Activated CD4-positive, CD25-positive, alpha-beta regulatory T cell treated with anti-CD3 and anti-CD28 coated beads, Interleukin-2, amount 50 U/mL, for 24 hours (primary cell): ENCODE measurements around the gene TMEM59L.
"Not testable (repeated sequence)": the region's sequence is repeated elsewhere in the genome, so short reads cannot be mapped to it uniquely, and the experiment has no call there.

Source experiments
- ATAC-seq, 2 donors: fragments of 150-1000 bp; cut with Tn5 transposase; one replicate each; pipeline ENCODE4 v1.10.0; 2021; ENCODE audit warnings: mild to moderate bottlenecking in 1 of 2, moderate library complexity in 1 of 2

The TMEM59L gene

DNA sequence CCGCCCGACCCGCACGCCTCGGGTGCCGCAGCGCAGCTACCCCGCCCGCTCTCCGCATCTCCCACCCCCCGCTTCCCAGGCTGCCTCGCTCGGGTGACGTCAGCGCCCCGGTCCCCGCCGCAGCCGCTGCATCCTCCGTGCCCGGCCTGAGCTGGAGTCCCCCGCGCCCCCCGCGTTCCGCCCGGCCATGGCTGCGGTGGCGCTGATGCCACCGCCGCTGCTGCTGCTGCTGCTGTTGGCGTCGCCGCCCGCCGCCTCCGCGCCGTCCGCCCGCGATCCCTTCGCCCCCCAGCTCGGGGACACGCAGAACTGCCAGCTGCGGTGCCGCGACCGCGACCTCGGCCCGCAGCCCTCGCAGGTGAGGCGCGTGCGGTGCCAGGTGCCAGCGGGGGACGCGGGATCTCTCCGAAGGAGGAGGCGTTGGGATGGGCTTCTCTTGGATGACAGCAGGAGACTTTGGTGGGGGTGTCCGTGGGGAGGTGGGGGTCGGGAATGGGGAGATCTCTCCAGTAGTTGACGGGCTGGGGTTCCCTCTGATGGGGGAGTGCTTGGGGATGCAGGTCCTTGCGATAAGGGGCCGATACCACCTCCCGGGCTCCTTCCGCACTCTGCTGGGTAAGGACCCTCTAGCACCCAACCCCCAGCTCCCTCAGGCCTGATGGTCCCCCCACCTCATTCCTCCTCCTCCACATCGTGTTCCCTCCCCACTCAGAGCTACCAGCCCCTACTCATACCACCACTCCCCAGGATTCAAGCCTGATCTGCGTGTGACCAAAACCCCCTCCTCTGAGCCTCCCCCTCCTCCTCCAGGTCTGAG, at the start of gene TMEM59L:
Gene TMEM59L, plus strand, starts transcription at position 99 of the 817 bp plus-strand sequence. Its CDS starts 89 bp downstream, at position 188.
- ATAC-seq = peak; percentile 44 to 50

DNA sequence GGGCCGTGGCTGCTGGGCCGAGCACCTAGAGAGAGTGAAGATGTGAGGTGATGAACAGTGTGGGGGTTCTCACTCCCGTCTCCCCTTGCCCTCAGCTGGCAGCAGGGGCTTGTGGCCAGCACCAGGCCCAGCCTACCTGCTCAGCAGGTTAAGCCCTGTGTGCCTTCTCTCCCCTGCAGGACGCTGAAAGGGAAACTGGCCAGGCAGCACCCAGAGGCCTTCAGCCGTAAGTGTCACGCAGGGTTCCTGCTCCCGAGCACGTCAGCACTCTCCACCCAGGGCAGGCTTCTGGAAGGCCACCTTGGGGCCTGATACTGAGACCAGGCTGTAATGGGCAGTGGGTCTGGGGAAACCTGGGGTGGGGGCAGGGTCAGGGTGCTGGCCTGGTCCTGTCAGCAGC, 45.7 kb upstream of the TMEM59L start:
- no peak for ATAC-seq

DNA sequence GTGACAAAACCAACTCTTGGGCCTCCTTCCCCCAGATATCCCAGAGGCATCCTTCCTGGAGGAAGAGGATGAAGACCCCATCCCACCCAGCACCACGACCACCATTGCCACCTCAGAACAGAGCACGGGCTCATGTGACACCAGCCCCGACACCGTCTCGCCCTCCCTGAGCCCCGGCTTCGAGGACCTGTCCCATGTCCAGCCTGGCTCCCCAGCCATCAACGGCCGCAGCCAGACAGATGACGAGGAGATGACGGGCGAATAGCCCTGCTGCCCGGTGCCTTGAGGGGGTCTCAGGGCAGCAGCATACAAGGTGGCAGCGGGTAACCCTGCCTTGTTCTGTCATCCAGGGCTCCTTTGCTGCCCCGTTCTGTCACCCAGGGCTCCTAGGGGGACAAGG, 44.3 kb upstream of the TMEM59L start:
- ATAC-seq = no peak

DNA sequence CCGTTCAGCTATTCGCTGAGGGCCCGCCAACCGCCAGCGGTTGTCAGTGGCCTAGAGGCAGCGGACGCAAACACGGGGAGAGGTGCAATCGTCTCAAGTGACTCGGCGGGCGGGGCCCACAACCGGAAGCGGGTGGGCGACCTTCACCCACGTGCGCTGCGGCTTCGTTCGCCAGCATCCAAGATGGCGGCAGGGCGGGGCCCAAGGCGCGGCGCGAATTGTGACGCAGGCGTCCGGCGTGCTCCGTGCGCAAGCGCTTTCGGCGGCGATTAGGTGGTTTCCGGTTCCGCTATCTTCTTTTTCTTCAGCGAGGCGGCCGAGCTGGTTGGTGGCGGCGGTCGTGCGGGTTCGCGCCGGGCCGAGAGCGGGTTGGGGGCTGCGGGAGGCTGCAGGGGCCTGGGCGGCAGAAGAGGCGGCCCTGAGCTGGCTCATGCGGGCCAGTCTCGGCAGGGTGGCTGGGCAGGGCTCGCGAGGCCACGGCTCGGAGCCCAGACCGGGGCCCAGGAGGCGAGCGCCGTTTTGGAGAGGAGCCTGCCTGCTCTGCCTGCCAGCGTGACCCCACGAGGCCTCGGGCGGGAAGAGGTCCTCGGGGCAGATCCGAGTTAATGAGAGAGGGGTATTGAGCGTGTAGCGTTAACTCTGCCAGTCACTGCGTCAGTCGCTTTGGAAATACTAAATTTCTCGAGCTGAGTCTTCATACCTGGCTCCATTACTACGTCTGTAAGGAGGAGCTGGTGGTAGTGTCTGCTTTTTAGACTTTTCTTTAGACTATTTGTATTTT, 40.9 kb upstream of the TMEM59L start, which contains the start of gene UBA52:
Gene UBA52, plus strand, starts transcription at position 294 of the 781 bp plus-strand sequence. CDS start 1,444 bp downstream, outside the sequence.
- ATAC-seq = peak; percentile 95 to 97

DNA sequence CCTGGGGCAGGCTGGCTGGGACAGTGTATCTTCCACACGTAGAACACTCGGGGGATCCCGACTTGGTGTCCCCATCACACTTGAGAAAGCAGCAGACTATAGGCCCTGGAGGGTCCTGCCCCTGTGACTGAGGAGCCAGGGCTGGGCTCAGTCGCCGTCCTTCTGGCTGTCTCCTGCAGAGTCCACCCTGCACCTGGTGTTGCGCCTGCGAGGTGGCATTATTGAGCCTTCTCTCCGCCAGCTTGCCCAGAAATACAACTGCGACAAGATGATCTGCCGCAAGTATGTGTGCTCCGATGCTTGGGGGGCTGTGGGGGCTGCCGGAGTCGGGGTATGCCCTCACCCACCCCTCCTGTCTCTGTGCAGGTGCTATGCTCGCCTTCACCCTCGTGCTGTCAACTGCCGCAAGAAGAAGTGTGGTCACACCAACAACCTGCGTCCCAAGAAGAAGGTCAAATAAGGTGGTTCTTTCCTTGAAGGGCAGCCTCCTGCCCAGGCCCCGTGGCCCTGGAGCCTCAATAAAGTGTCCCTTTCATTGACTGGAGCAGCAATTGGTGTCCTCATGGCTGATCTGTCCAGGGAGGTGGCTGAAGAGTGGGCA, 37.9 kb upstream of the TMEM59L start:
- ATAC-seq = no peak

DNA sequence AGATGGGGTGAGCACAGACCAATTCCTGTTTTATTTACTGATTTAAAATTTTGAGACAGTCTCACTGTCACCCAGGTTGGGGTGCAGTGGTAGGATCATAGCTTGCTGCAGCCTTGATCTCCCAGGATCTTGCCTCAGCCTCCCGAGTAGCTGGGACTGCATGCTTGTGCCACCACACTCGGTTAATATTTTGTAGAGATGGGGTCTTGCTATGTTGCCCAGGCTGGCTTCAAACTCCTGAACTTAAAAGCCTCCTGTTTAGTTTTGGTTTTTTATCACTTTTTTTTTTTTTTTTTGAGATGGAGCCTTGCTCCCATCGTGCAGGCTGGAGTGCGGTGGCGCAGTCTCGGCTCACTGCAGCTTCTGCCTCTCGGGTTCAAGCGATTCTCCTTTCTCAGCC, 36.3 kb upstream of the TMEM59L start:
- no peak for ATAC-seq

DNA sequence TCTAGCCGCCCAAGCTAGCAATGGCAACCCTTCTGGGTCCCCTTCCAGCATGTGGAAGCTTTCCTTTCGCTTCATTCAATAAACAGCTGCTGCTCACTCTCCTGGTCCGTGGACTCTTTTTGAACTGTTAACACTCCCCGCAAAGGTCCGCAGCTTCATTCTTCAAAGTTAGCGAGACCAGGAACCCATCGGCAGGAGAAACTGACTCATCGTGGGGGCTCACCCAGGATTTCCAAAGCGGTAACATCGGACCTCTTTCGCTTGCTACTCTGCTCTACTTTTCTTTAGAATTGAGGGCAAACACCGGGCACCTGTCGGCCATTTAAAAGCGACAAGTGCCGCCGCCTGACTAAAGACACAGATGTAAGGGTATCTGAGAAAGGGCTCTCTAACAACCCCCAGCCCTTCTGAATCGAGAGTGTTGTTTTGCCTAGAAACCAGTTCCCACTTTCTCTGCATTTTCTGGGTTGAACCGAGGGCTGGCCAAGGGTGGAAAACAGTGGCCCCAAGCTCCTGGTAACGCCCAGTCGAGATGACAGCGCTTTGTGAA, 35.2 kb upstream of the TMEM59L start:
- ATAC-seq = no peak

DNA sequence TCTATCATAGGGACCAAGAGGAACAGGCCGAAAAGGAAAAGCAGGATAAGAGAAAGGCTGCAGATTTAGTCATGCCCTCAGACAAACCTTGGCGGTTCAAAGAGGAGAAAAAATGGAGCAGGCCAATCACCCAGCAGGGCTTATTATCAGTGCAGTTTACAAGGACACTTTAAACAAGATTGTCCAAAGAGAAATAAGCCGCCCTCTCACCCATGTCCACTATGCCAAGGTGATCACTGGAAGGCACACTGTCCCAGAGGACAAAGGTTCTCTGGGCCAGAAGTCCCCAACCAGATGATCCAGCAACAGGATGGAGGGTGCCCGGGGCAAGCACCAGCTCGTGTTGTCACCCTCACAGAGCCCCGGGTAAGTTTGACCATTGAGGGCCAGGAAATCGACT, 32.4 kb upstream of the TMEM59L start:
- ATAC-seq = no peak

DNA sequence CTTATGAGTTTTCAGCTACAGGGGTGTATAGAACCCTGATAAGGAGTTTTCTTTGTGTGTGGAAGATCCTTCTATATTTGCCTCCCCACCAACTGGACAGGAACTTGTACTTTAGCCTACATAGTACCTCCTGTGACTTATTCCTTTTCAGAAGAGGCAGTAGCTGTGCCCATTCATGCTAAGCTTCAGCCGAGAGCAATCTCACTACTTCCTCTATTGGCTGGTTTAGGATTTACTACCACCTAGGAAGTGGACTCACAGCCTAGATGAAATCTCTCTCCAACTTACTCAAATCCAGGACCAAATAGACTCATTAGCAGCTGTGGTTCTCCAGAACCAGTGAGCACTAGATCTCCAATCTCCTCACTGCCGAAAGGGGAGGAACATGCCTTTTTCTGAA, 26.4 kb upstream of the TMEM59L start:
- ATAC-seq = no peak

DNA sequence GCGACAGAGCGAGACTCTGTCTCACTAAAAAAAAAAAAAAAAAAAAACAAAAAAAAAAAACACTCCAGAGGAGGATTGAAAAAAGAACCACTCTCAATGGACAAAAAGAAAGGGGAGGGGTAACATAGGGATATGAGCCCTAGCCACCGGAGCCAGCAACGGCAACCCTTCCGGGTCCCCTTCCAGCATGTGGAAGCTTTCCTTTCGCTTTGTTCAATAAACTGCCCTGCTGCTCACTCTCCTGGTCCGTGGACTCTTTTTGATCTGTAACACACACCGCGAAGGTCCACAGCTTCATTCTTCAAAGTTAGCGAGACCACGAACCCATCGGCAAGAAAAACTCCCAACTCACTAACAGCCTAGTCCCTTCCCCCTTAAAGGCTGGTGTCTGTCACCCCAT, 25.1 kb upstream of the TMEM59L start:
- no peak for ATAC-seq

DNA sequence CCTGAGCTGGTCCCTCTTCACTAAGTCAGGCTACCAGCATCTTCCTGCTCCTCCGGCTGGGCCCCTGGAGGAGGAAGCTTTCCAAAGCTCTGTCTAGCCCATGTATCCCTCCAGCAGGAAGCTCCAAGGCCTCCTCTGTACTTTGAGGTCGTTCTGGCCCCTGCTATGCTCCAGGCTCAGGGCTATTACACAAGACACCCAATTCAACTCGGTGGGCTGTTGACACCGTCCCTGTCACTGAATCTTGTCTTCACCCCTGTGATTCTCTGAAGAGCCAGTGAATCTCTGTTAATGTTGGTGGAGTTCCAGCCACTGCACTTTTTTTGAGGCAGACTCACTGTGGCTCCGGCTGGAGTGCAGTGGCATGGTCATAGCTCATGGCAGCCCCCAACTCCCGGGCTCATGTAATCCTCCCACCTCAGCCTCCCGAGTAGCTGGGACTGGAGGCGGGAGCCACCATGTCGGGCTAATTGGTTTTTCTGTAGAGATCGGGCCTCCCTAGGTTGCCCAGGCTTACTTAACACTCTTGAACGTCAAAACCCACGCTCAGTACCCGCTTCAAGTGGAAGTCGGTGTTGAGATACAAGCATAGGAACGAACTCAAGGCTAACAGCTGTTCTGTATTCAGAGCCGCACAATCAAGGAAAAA, 24.6 kb upstream of the TMEM59L start:
- peak in 1 of 2 donors; percentile 1 for ATAC-seq

DNA sequence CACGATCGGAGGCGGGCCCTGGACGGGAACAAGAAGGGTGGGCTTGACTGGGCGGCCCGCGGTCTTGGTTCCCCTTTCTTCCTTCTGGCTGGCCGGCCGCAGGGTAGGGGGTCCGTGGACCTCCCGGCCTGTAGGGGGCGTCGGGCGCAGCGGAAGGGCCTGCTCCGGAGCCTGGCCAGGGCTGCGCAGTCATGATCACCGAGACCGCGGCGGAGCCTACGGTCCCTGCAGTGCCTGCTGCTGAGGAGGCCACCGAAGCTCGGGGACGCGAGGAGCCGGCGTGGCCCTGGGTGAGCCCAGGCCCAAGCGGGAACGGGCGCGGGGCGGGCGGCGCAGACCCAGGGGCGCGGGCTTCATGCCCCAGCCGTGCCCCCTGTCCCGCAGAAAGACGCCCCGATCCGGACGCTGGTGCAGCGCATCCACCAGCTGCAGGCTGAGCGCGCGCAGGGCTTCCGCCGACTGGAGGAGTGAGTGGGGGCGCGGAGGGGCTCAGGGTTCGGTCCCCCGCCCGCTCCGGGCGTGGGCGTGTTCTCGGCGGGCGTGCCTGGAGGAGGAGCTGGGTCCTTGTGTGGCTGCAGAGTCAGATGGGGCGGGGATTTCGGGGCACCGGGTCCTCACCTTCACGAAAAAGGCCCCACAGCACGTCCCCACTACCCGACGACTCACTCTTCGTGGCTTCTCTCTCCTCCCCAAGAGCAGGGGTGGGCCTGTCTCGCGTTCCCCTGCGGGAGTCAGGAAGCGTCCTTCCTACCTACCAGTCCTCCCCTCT, 23.9 kb upstream of the TMEM59L start, which contains the start of gene REX1BD:
Gene REX1BD, plus strand, starts transcription at position 188 of the 769 bp plus-strand sequence. Its CDS starts 4 bp downstream, at position 192.
- peak; percentile 86 to 87 for ATAC-seq

DNA sequence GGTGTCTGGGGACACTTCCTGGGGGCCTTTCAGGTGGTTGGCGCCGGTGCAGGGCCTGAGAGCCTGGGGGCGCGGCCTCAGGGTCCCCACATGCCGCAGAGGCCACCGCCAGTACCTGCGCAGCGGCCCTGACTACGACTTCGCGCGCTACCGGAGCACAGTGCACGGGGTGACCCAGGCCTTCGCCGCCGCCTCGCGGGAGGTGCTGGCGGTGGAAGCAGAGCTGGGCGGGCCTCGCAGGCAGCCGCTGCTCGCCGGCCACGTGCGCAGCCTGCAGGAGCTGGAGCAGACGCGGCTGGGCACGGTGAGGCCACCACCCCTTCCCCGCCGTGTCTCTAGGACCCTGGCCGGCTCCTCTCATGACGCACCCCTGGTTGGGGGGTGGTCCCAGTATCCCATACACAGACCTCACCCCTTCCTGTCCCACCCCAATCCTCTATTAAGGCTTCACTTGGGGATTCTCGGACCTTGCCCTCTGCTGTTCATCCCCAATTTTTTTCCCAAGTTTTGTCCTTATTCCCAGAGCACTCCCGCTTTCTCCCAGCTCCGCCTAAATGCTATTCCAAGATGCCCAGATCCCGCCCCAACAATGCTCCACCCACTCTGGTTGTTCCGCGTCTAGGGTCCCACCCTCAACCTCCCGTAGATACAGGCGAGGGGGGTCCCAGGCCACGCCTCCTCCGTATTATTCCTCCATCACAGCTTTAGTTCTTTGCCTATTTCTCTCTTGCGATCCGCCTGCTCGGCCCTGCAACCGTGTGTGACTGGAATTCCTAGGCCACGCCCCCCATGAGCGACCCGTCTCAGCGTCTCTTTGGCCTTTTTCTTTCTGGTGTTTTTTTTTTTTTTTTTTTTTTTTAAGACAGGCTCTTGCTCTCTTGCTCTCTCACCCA, 23.0 kb upstream of the TMEM59L start:
- peak; percentile 50 to 59 for ATAC-seq

DNA sequence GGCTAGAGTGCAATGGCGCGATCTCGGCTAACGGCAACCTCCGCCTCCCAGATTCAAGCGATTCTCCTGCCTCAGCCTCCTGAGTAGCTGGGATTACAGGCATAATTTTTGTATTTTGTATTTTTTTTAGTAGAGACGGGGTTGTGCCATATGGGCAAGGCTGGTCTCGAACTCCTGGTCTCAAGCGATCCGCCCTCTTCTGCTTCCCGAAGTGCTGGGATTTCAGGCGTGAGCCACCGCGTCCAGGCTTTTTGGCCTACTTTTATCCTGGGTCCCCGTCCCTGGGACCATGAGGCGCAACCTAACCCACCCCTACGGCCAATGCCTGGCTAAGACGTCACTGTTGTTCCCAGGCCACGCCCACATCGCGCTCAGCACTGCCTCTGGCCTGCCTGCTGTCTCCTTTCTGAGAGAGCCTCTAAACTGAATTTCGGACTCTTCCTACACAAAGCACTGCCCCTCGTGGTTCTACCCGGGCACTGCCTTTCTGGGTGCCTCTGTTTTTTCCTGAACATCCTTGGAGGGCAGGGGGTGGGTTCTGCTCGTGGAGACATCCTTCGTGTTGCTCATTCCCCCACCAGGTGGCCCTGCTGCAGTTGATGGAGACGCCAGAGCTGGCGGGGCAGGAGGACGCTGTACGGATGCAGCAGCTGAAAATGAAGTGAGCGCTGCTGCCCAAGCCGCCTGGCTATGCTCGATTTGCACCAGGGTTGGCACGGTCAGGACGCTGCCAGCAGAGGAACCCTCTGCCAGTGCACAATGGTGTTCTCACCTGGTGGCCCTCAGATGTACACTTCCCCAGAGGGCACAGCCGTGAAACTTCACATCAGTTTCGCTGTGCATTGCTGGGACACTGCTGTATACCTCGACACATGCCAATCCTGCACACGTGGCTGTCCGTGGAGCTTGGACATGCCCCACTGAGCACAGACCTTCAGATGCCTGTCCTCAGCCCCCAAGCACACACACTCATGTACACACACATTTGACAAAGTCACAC, 22.1 kb upstream of the TMEM59L start:
- ATAC-seq = no peak

DNA sequence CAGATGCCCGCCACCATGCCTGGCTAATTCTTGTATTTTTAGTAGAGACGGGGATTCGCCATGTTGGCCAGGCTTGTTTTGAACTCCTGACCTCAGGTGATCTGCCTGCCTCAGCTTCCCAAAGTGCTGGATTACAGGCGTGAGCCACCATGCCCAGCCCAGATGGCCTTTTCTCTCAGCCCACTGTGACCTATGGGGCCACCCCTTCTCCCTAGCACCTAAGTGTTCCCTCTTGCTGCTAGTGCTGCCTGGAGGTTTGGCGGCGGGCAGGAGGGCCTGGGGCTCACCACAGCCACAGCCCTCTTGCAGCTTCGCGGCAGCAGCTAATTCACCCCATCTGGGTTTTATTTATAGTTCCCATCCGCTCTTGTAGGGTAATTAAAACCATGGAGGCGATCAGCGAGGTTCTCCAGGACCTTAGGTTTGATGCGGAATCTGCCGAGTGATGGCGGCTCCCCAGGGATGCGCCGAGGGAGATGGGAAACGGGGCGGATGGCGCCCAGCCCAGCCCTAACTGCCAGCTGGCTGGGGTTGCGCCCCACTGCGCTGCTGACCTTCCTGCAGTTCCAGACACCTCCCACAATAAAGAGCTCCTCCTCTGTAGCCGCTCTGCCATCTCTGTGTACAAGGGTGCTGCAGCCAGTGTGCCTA, 20.8 kb upstream of the TMEM59L start:
- no peak for ATAC-seq

DNA sequence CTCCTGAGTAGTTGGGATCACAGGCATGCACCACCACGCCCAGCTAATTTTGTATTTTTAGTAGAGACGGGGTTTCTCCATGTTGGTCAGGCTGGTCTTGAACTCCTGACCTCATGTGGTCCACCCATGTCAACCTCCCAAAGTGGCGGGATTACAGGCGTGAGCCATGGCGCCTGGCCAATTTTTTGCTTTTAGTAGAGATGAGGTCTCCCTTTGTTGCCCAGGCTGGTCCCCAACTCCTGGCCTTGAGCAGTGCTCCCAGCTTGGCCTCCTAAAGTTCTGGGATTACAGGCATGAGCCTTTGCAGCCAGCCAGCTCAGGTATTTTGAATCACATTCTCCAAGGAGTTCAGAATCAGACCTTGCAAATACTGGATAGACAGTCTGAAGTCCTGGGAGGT, 19.9 kb upstream of the TMEM59L start:
- not testable (repeated sequence) for ATAC-seq

DNA sequence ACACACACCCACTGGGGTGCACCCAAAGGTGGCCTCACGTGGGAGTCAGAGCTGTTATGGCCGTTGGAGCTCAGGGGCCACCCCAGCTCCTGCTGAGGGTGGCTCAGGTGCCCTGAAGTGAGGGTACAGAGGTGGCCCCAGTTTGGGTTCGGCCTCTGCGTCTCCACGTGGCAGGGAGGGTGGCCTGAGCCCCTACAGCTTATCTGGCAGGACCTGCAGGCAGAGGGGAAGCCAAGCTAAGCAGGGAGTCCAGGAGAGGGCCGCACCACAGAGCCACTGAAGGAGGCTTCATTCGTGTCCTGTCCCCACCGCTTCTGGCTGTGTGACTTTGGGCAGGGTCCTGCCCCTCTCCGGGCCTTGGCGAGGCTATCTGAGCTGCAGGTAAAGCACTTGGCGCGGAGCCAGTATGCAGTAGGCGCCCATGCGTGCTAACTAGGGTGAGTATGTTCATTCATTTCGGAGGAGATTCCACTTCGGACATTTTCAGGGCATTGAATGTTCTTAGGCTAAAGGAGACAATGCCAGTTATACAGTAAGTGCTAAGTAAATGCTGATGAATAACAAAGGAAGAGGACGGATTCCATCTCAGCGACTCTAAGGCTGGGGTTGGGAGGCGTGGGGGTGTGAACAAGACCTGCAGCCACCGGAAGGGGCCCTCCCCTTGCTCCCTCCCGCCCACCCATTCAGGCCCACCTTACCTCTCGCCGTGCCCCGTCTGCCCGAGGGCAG, 19.1 kb upstream of the TMEM59L start:
- ATAC-seq = no peak
